Cardiac muscle cell (in vitro differentiated cells and primary cell): ENCODE data around the gene TNFRSF4. TPM values are rescaled to one million over a fixed set of nuclear protein-coding genes. Genes with fewer than 3 reads are reported as not detected.
"Not testable (repeated sequence)": the region's sequence is repeated elsewhere in the genome, so short reads cannot be mapped to it uniquely, and the experiment has no call there.

ENCODE experiments used
- DNase-seq, 2 donors: peaks; one replicate each; pipeline versions ENCODE4 v3.0.0 to v3.0.0-alpha.2; 2010 to 2017; ENCODE audit warnings: low read depth in 1 of 2, low spot score in 1 of 2
- H3K27ac ChIP-seq: fragments of 200-600 bp; sonication (generic); 2 replicates; pipeline ENCODE4 v1.5.1; 2016
- H3K27me3 ChIP-seq: fragments of 200-600 bp; sonication (generic); 2 replicates; pipeline ENCODE4 v1.6.0; 2016; ENCODE audit warnings: control low read depth
- H3K36me3 ChIP-seq: fragments of 200-600 bp; sonication (generic); 2 replicates; pipeline ENCODE4 v1.5.1; 2016; ENCODE audit warnings: control low read depth
- H3K4me1 ChIP-seq: fragments of 200-600 bp; sonication (generic); 2 replicates; pipeline ENCODE4 v1.8.1; 2017; ENCODE audit warnings: low read depth, mild to moderate bottlenecking, mixed run types
- H3K4me3 ChIP-seq: fragments of 200-600 bp; sonication (generic); 2 replicates; pipeline ENCODE4 v1.5.1; 2016; ENCODE audit warnings: mild to moderate bottlenecking
- H3K9me3 ChIP-seq: fragments of 200-600 bp; sonication (generic); 2 replicates; pipeline ENCODE4 v1.5.1; 2017; ENCODE audit warnings: low read depth, mild to moderate bottlenecking, control low read depth
- CTCF ChIP-seq: IDR thresholded peaks from 2 replicates; pipeline ENCODE4 v1.5.1; 2012; ENCODE audit warnings: low read depth, mild to moderate bottlenecking, low read length
- polyA plus RNA-seq: library from polyadenylated mRNA; unstranded; fragments of >200 nt; fragmentation: Nextera tagmentation; extraction: Ambion mirVana; gene quantifications from 2 replicates; pipeline ENCODE4 v1.2.1, GENCODE V29; 2016
- total RNA-seq: library from RNA; depleted of rRNA; stranded (reverse); fragments of >200 nt; gene quantifications from 2 replicates; pipeline ENCODE4 v1.2.3, GENCODE V29; 2016

The TNFRSF4 gene
- total and polyA plus RNA-seq, 2 experiments from 2014 or later, result not detected

- H3K36me3 ChIP-seq, result no peaks in the 10 kb centered on the region
- DNase-seq, result no peak
- TF ChIP-seq CTCF, result no peak
- no peaks in the 10 kb centered on the region for H3K4me1 ChIP-seq
- peaks cover 48% of the 10 kb centered on the region for H3K27me3 ChIP-seq
- H3K9me3 ChIP-seq, result no peaks in the 10 kb centered on the region
- no peak overlapping the region for H3K27ac ChIP-seq
- H3K4me3 ChIP-seq, result no peak overlapping the region
Observed at GRCh38 chr1:1176931-1177330, 37.0 kb downstream of the TNFRSF4 start.

- not testable (repeated sequence) for H3K36me3 ChIP-seq, DNase-seq, H3K4me1 ChIP-seq, H3K4me3 ChIP-seq, H3K27ac ChIP-seq, H3K9me3 ChIP-seq
- H3K27me3 ChIP-seq, result peaks cover 48% of the 10 kb centered on the region
Observed at GRCh38 chr1:1176063-1176761, 37.7 kb downstream of the TNFRSF4 start.

GRCh38 chr1:1175221-1176062 lies 38.5 kb downstream of the TNFRSF4 start:
- DNase-seq, result no peak
- H3K27ac ChIP-seq, result no peak overlapping the region
- H3K9me3 ChIP-seq, result no peaks in the 10 kb centered on the region
- no peaks in the 10 kb centered on the region for H3K36me3 ChIP-seq
- TF ChIP-seq CTCF, result no peak
- H3K4me1 ChIP-seq, result no peaks in the 10 kb centered on the region
- no peak overlapping the region for H3K4me3 ChIP-seq
- H3K27me3 ChIP-seq, result peaks cover 48% of the 10 kb centered on the region

GRCh38 chr1:1173793-1174415 lies 40.0 kb downstream of the TNFRSF4 start, which contains the start of gene TTLL10:
Gene TTLL10 (plus strand): TSS chr1:1173880. CDS start chr1:1179216, 5,336 bp downstream.
- no peak within 1 kb of the TSS for H3K4me3 ChIP-seq

GRCh38 chr1:1173061-1173792 lies 40.7 kb downstream of the TNFRSF4 start:
- H3K4me1 ChIP-seq, result no peaks in the 10 kb centered on the region
- no peak for DNase-seq
- H3K4me3 ChIP-seq, result no peak overlapping the region
- H3K27ac ChIP-seq, result no peak overlapping the region
- H3K9me3 ChIP-seq, result no peaks in the 10 kb centered on the region
- H3K36me3 ChIP-seq, result no peaks in the 10 kb centered on the region
- H3K27me3 ChIP-seq, result peaks cover 48% of the 10 kb centered on the region
- TF ChIP-seq CTCF, result no peak

More at GRCh38 chr1:1173793-1174415, 40.0 kb downstream of the TNFRSF4 start, which contains the start of gene TTLL10:
- H3K4me1 ChIP-seq, result no peaks in the 10 kb centered on the region
- DNase-seq, result peak in 1 of 2 donors; percentile 11
- H3K27me3 ChIP-seq, result peaks cover 48% of the 10 kb centered on the region
- no peaks in the 10 kb centered on the region for H3K36me3 ChIP-seq
- no peak for TF ChIP-seq CTCF
- no peak within 1 kb of the TSS for H3K27ac ChIP-seq
- no peaks in the 10 kb centered on the region for H3K9me3 ChIP-seq
